OCI-LY1 (cell line): Measurements from ENCODE around the gene EMID1.

ENCODE experiments used
- H2AFZ ChIP-seq: fragments of 200-600 bp; sonication (generic), shearing (Covaris generic); 2 replicates; pipeline ENCODE4 v1.6.0; 2014; ENCODE audit warnings: antibody characterized with exemption, mild to moderate bottlenecking, low read length
- H3F3A ChIP-seq: fragments of 200-600 bp; sonication (generic), shearing (Covaris generic); 2 replicates; pipeline ENCODE4 v1.6.0; 2014; ENCODE audit warnings: mild to moderate bottlenecking, antibody characterized with exemption, low read length, moderate library complexity; ENCODE audit not compliant: insufficient read depth
- H3K27ac ChIP-seq: fragments of 200-600 bp; sonication (generic); 2 replicates; pipeline ENCODE4 v1.5.1; 2014; ENCODE audit warnings: low read length, mixed run types, mild to moderate bottlenecking, low read depth; ENCODE audit not compliant: poor library complexity, severe bottlenecking
- H3K27me3 ChIP-seq: fragments of 200-600 bp; sonication (generic); 2 replicates; pipeline ENCODE4 v1.6.0; 2014; ENCODE audit warnings: antibody characterized with exemption, mild to moderate bottlenecking, low read length, moderate library complexity; ENCODE audit not compliant: insufficient read depth
- H3K36me3 ChIP-seq: fragments of 200-600 bp; sonication (generic); 2 replicates; pipeline ENCODE4 v1.6.1; 2014; ENCODE audit warnings: mild to moderate bottlenecking, antibody characterized with exemption, low read length, moderate library complexity, mixed read lengths; ENCODE audit not compliant: insufficient read depth
- H3K4me1 ChIP-seq: fragments of 200-600 bp; sonication (generic); 2 replicates; pipeline ENCODE4 v1.5.1; 2014; ENCODE audit warnings: mild to moderate bottlenecking, low read length, moderate library complexity; ENCODE audit not compliant: insufficient read depth, severe bottlenecking
- H3K4me2 ChIP-seq: fragments of 200-600 bp; sonication (generic), shearing (Covaris generic); 2 replicates; pipeline ENCODE4 v1.6.1; 2014; ENCODE audit warnings: low read length
- H3K4me3 ChIP-seq: fragments of 200-600 bp; sonication (generic); 2 replicates; pipeline ENCODE4 v1.5.1; 2014; ENCODE audit warnings: low read length, low read depth, mild to moderate bottlenecking, mixed read lengths; ENCODE audit not compliant: poor library complexity, severe bottlenecking
- H3K79me2 ChIP-seq: fragments of 200-600 bp; shearing (Covaris generic); 2 replicates; pipeline ENCODE4 v1.6.1; 2016; ENCODE audit warnings: mixed run types, low read length, mixed read lengths; ENCODE audit not compliant: insufficient read depth
- H3K9ac ChIP-seq: fragments of 200-600 bp; sonication (generic), shearing (Covaris generic); 2 replicates; pipeline ENCODE4 v1.6.1; 2014; ENCODE audit warnings: mild to moderate bottlenecking, low read length, mixed read lengths
- H3K9me2 ChIP-seq: fragments of 200-600 bp; sonication (generic), shearing (Covaris generic); 2 replicates; pipeline ENCODE4 v1.6.1; 2014; ENCODE audit warnings: low read depth, mild to moderate bottlenecking, low read length, mixed read lengths
- H3K9me3 ChIP-seq: fragments of 200-600 bp; shearing (Covaris generic); 2 replicates; pipeline ENCODE4 v1.6.1; 2014; ENCODE audit warnings: low read length, mixed read lengths
- H4K20me1 ChIP-seq: fragments of 200-600 bp; sonication (generic), shearing (Covaris generic); 2 replicates; pipeline ENCODE4 v1.6.0; 2016; ENCODE audit warnings: mild to moderate bottlenecking, low read length; ENCODE audit not compliant: insufficient read depth
- CTCF ChIP-seq: fragments of 200-600 bp; sonication (generic), shearing (Covaris generic); IDR thresholded peaks from 2 replicates; pipeline ENCODE4 v1.5.1; 2017; ENCODE audit warnings: mild to moderate bottlenecking, antibody characterized with exemption, low read length, moderate library complexity, mixed read lengths
- EZH2 ChIP-seq: fragments of 200-600 bp; sonication (generic), shearing (Covaris generic); IDR thresholded peaks from 2 replicates; pipeline ENCODE4 v1.8.0; 2017; ENCODE audit warnings: borderline replicate concordance, mixed run types, mild to moderate bottlenecking, antibody characterized with exemption, low read length, moderate library complexity, mixed read lengths

EMID1 gene

GRCh38 chr22:29298641-29299040 is 92.9 kb downstream of the EMID1 start:
- Histone ChIP-seq H3K79me2 (no peaks in the 10 kb centered on the region), H2AFZ (no peak overlapping the region), H3K4me2 (no peak overlapping the region), H3K4me3 (no peak overlapping the region), H3F3A (no peaks in the 10 kb centered on the region), H3K9ac (no peak overlapping the region), H3K9me3 (no peaks in the 10 kb centered on the region), H4K20me1 (no peaks in the 10 kb centered on the region), H3K27ac (no peak overlapping the region), H3K4me1 (no peaks in the 10 kb centered on the region), H3K27me3 (no peaks in the 10 kb centered on the region), H3K9me2 (no peaks in the 10 kb centered on the region), H3K36me3 (peaks cover 76% of the 10 kb centered on the region)
- no peak for TF ChIP-seq EZH2
- TF ChIP-seq CTCF: no peak

- H3K4me2 ChIP-seq: no peak overlapping the region
- no peaks in the 10 kb centered on the region for H3K27me3 ChIP-seq
- H3K36me3 ChIP-seq: peaks cover 69% of the 10 kb centered on the region
- H2AFZ ChIP-seq: no peak overlapping the region
- no peaks in the 10 kb centered on the region for H3K9me2 ChIP-seq
- H3K9me3 ChIP-seq: no peaks in the 10 kb centered on the region
- no peaks in the 10 kb centered on the region for H4K20me1 ChIP-seq
- H3F3A ChIP-seq: no peaks in the 10 kb centered on the region
- H3K79me2 ChIP-seq: no peaks in the 10 kb centered on the region
- no peaks in the 10 kb centered on the region for H3K4me1 ChIP-seq
- no peak overlapping the region for H3K4me3 ChIP-seq
- TF ChIP-seq EZH2 (no peak), CTCF (no peak)
- H3K27ac ChIP-seq: no peak overlapping the region
- H3K9ac ChIP-seq: no peak overlapping the region
Measured at GRCh38 chr22:29299136-29299900, 93.6 kb downstream of the EMID1 start.

- peaks cover 58% of the 10 kb centered on the region for H3K36me3 ChIP-seq
- H3K4me3 ChIP-seq: no peak overlapping the region
- no peaks in the 10 kb centered on the region for H3K9me3 ChIP-seq
- no peaks in the 10 kb centered on the region for H4K20me1 ChIP-seq
- H3K4me1 ChIP-seq: no peaks in the 10 kb centered on the region
- H3F3A ChIP-seq: no peaks in the 10 kb centered on the region
- H3K27me3 ChIP-seq: no peaks in the 10 kb centered on the region
- no peaks in the 10 kb centered on the region for H3K79me2 ChIP-seq
- no peak overlapping the region for H3K27ac ChIP-seq
- H2AFZ ChIP-seq: no peak overlapping the region
- no peak for TF ChIP-seq EZH2
- no peak for TF ChIP-seq CTCF
- no peak overlapping the region for H3K4me2 ChIP-seq
- no peak overlapping the region for H3K9ac ChIP-seq
- H3K9me2 ChIP-seq: no peaks in the 10 kb centered on the region
Measured at GRCh38 chr22:29300467-29300806, 94.7 kb downstream of the EMID1 start.
